ENCODE results near the gene CAVIN2. TPM values are rescaled to one million over a fixed set of nuclear protein-coding genes. Genes with fewer than 3 reads are reported as not detected.

CAVIN2 gene
- polyA plus RNA-seq, 1 experiment = 3.5 TPM

- Histone ChIP-seq H3K27me3 (ENCODE audit: control insufficient read depth, insufficient read depth, low read length) (no peaks in the 10 kb centered on the region), H3K4me3 (ENCODE audit: low read depth, low read length) (no peak overlapping the region), H3K36me3 (ENCODE audit: control insufficient read depth, insufficient read depth, low read length) (no peaks in the 10 kb centered on the region)
- no peak for DNase-seq (ENCODE audit: low read depth)
- POLR2A ChIA-PET = no interaction called here
- CTCF ChIA-PET = interaction anchor here (0.8 to 1.7 kb wide), 2 partner anchors 19 to 331 kb away, joined by 4 to 5 read pairs; no protein-coding TSS in a partner anchor
- no peak for TF ChIP-seq CTCF (IDR thresholded peaks at IDR 0.05; ENCODE audit: insufficient read depth, low read depth, low read length)
These were observed 15.4 kb downstream of the CAVIN2 start for GRCh38 chr2:191831410-191831994.

- DNase-seq (ENCODE audit: low read depth) = no peak
- no peaks in the 10 kb centered on the region for H3K36me3 ChIP-seq (ENCODE audit: control insufficient read depth, insufficient read depth, low read length)
- ChIA-PET CTCF (interaction anchor here (1.5 to 2.0 kb wide), 2 partner anchors 12 to 338 kb away, joined by 6 to 7 read pairs; no protein-coding TSS in a partner anchor), POLR2A (no interaction called here)
- no peak overlapping the region for H3K4me3 ChIP-seq (ENCODE audit: low read depth, low read length)
- H3K27me3 ChIP-seq (ENCODE audit: control insufficient read depth, insufficient read depth, low read length) = no peaks in the 10 kb centered on the region
- no peak for TF ChIP-seq CTCF (IDR thresholded peaks at IDR 0.05; ENCODE audit: insufficient read depth, low read depth, low read length)
These were observed 22.5 kb downstream of the CAVIN2 start for GRCh38 chr2:191824398-191824797.

- no peaks in the 10 kb centered on the region for H3K27me3 ChIP-seq (ENCODE audit: control insufficient read depth, insufficient read depth, low read length)
- H3K36me3 ChIP-seq (ENCODE audit: control insufficient read depth, insufficient read depth, low read length) = no peaks in the 10 kb centered on the region
- no peak for DNase-seq (ENCODE audit: low read depth)
- POLR2A ChIA-PET = no interaction called here
- CTCF ChIA-PET = interaction anchor here (1.0 to 1.3 kb wide), 2 partner anchors 9 to 341 kb away, joined by 5 to 8 read pairs; no protein-coding TSS in a partner anchor
- TF ChIP-seq CTCF (IDR thresholded peaks at IDR 0.05; ENCODE audit: insufficient read depth, low read depth, low read length) = no peak
- H3K4me3 ChIP-seq (ENCODE audit: low read depth, low read length) = no peak overlapping the region
These were observed 25.8 kb downstream of the CAVIN2 start for GRCh38 chr2:191821078-191821477.

- no peaks in the 10 kb centered on the region for H3K36me3 ChIP-seq (ENCODE audit: control insufficient read depth, insufficient read depth, low read length)
- ChIA-PET CTCF (interaction anchor here (10.7 kb wide), 1 partner anchor 340 kb away, joined by 232 read pairs; no protein-coding TSS in a partner anchor), POLR2A (interaction anchor here (0.5 kb wide), 1 partner anchor 127 kb away, joined by 10 read pairs; no protein-coding TSS in a partner anchor)
- no peaks in the 10 kb centered on the region for H3K27me3 ChIP-seq (ENCODE audit: control insufficient read depth, insufficient read depth, low read length)
- DNase-seq (ENCODE audit: low read depth) = no peak
- TF ChIP-seq CTCF (IDR thresholded peaks at IDR 0.05; ENCODE audit: insufficient read depth, low read depth, low read length) = no peak
- H3K4me3 ChIP-seq (ENCODE audit: low read depth, low read length) = no peak overlapping the region
These were observed 28.1 kb downstream of the CAVIN2 start for GRCh38 chr2:191818725-191819350.

GRCh38 chr2:191818133-191818532, 28.8 kb downstream of the CAVIN2 start:
- ChIA-PET POLR2A (interaction anchor here (0.6 kb wide), 1 partner anchor 345 kb away, joined by 4 read pairs; no protein-coding TSS in a partner anchor), CTCF (interaction anchor here (1.8 to 10.7 kb wide), 2 partner anchors 52 to 340 kb away, joined by 5 to 232 read pairs; no protein-coding TSS in a partner anchor)
- no peak for TF ChIP-seq CTCF (IDR thresholded peaks at IDR 0.05; ENCODE audit: insufficient read depth, low read depth, low read length)
- Histone ChIP-seq H3K27me3 (ENCODE audit: control insufficient read depth, insufficient read depth, low read length) (no peaks in the 10 kb centered on the region), H3K36me3 (ENCODE audit: control insufficient read depth, insufficient read depth, low read length) (no peaks in the 10 kb centered on the region), H3K4me3 (ENCODE audit: low read depth, low read length) (no peak overlapping the region)
- DNase-seq (ENCODE audit: low read depth) = no peak

All from BJ (cell line).